Activated T-cell treated with anti-CD3 and anti-CD28 coated beads for 4 hours (primary cell): Measurements from ENCODE around the gene GRK7.
"Not testable (repeated sequence)": the region's sequence is repeated elsewhere in the genome, so short reads cannot be mapped to it uniquely, and the experiment has no call there.

Experiments
- DNase-seq: peaks from one replicate; pipeline ENCODE4 v3.0.0-alpha.2; 2020

The GRK7 gene

GRCh38 chr3:141762552-141762951, 656 bp upstream of the GRK7 start:
- DNase-seq = not testable (repeated sequence)

DNA sequence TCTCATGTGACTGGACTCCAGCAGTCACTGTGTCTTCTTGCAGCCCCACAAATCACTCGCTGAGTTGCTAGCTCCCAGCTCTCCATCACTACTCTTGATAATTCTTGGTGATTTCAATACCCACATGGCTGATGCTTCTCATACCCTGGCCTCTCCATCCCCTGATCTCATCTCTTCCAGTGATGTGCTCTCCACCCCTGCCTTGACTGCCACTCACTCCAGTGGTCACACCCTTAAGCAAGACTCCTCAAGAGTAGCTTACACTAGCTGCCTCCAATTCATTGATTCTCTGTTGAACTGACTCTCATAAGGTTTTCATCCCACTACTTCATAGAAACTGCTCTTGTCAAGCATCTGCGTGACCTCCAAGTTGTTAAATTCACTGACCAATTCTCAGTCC, 837 bp downstream of the GRK7 start:
- DNase-seq = no peak

DNA sequence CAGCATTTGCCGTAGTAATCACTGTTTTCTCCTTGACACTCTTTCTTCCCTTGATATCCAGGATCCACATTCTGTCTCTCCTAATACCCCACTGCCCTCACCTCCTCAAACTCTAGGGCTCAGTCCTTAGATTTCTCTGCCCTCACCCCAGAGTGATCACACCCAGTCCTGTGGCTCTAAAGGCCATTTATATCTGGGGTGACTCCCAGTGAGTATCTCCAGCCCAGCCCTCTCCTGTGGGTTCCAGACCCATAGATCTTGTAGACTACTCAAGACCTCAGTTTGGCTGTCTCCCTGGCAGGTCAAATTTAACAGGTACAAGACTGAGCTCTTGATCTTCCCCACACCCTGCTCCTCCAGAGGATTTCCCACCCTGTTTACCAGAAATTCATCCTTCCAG, 1.3 kb downstream of the GRK7 start:
- DNase-seq = no peak

DNA sequence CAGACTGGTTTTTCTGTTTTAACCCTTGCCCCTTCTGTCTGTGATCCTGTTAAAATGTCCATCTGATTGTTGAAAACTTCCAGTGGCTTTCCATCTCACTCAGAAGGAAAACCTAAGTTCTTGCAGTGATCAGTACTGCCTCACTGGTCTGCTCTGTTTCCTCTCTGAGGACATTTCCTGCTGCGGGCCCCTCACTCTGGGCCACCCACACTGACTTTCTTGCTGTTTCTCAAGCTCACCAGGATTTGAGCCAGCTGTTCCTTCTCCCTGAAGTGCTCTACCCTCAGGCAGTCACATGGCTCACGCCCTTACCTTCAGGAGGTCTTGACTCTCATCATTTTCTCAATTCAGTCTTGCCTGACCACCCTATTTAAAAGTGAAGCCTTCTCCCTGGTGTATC, 1.8 kb downstream of the GRK7 start:
- no peak for DNase-seq

- DNase-seq = no peak
Measured at GRCh38 chr3:141767066-141767465, 3.9 kb downstream of the GRK7 start.

DNA sequence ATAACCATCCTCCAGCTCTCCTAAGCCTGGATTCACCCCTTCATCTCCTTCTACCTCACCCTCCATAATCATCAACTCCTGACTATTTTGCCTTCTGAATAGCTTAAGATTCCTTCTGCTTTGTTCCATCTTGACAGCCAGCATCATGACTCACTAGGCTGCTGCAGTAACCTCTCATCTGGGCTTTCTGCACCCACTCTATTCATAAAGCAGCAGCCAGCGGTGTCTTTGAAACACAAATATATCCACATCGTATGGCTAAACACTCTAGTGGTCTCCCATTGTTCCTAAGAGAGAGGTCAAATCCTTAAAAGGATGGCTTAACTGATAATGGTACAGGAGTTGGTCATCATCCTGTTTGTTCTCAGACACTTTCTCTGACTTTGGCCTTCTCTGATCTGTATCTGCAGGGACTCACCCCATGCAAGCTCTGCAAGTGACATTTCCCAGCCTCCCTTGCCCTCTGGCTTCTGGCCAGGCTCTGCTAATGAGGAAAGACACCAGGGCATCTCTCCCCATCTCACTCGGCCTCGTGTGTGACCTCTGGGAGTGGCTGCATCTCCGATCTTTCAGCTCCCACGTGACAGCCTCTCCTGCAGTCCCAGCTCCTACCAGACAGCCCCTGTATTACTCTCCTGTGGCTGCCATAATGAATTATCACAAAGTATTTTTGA, 6.2 kb downstream of the GRK7 start:
- no peak for DNase-seq

DNA sequence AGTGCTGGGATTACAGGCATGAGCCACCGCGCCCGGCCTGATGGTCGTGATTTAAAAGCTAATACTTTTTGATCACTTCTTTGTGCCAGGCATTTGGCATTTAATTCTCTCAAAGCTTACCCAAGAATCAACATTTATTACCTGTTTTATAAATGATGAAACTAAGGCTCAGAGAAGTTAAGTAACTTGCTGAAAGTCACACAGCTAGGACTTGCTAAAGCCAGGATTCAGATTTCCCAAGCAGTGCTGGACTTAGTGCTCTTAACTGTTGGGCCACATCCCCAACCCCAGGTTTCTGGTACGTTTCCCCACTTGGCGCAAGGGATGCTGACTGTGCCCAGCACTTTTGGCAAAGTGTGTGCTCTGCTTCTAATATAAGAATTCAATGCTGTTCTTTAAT, 10.5 kb downstream of the GRK7 start:
- no peak for DNase-seq

GRCh38 chr3:141776376-141776775, 13.2 kb downstream of the GRK7 start:
- no peak for DNase-seq

GRCh38 chr3:141776885-141777284, 13.7 kb downstream of the GRK7 start:
- no peak for DNase-seq

DNA sequence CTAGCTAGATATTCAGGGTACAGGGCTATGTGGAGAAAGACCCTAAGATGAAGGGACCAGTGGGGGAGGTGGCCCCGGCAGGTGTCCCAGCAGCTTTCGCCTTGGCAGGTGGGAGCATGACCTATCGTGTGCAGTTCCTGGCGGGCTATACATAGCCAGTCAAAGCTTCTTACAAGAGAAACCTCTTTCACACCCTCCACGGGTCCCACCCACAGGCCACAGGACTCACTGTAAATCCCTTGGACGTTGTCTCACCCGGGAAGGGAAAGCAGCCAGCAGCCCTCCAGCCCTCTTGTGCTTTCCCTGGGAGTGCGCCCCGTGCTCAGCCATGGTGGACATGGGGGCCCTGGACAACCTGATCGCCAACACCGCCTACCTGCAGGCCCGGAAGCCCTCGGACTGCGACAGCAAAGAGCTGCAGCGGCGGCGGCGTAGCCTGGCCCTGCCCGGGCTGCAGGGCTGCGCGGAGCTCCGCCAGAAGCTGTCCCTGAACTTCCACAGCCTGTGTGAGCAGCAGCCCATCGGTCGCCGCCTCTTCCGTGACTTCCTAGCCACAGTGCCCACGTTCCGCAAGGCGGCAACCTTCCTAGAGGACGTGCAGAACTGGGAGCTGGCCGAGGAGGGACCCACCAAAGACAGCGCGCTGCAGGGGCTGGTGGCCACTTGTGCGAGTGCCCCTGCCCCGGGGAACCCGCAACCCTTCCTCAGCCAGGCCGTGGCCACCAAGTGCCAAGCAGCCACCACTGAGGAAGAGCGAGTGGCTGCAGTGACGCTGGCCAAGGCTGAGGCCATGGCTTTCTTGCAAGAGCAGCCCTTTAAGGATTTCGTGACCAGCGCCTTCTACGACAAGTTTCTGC, 15.0 kb downstream of the GRK7 start:
- no peak for DNase-seq

- no peak for DNase-seq
Measured at GRCh38 chr3:141779667-141780066, 16.5 kb downstream of the GRK7 start.

DNA sequence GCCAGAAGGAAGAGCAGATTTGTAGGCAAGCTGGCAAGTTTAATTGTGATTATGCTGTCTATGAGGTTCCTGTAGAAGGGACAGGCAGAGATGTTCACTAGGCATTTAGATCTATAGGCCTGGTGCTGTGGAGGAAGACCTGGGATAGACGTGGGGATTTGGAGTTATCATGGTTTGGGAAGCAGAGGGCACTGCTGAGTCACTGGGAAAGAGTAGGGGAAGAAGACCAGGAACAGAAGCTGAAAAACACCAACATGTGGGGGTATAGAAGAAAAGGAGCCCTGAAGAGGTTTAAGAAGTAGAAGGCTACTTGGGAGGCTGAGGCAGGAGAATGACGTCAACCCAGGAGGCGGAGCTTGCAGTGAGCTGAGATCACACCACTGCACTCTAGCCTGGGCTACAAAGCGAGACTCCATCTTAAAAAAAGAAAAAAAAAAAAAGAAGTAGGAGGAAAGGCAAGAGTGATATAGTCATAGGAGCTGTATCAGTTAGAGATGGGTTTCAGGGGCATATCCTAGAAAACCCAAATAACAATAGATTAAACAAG, 19.3 kb downstream of the GRK7 start:
- no peak for DNase-seq

DNA sequence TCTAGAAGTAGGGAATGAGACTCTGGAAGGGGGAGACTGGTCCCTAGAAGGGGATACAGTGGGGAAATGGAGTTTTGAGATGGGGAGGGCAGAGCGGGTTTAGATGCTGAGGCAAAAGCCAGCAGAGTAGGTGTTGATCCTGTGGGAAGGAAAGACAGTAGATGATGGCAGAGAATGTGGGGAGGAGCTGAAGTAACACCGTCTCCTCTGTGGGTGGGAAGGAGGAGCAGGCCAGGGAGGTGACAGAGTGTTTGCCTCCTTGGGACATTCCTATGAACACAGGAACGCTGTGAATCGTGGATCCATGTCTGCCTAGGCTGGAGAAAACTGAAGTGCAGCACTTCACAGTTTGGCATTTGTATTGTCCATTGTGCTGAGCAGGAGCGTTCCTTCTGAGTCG, 20.4 kb downstream of the GRK7 start:
- no peak for DNase-seq

DNA sequence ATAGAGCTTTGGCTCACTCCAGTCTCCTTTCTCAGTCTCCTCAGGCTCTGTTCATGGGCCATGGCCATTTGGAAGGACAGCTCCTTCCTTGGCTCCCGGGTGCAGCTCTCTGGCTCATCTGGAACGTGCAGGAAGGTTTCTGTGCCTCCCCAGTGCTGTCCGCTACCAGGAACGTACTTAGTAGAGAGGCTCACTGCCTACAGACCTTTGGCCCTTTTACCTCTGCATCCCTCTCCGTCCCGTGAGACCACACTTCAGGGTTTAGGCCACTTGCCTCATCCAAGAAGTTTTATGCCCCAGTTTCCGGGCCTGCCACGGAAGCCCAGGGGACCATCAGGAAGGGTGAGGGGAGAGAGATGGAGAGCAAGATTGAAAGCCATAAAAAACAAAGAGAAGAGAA, 20.9 kb downstream of the GRK7 start:
- no peak for DNase-seq

DNA sequence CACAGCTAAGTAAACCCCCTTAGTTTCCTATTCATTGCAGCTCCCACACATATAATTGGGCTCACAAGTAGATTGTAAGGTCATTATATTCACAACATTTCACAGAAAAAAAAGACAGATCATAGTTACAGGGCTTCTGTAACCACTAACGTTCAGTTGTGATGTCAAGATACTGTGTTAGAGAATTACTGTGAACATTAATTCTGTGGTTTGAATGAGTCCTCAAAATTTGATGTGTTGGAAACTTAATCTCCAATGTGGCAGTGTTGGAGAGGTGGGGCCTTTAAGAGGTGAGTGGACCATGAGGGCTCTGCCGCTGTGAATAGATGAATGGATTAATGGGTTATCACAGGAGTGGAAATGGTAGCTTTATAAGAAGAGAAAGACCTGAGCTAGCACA, 21.3 kb downstream of the GRK7 start:
- DNase-seq = no peak

DNA sequence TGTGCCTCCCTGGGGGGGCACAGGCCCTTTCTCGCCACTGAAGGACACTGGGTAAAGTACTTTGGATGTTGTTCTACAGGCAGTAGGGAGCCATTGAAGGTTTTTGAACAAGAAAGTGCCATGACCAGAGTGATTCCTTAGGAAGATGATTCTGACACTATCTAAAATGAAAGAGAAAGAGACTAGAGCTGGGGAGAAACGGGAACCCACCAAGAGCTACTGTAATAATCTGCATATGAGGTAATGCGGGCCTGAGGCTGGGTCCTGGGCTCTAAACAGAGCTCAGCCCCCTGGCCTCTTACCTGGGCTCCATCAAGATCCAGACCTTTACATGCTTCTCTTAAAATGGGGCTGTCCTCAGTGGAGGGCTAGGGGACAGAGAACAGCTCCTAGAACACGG, 24.9 kb downstream of the GRK7 start:
- no peak for DNase-seq

GRCh38 chr3:141788750-141789149, 25.5 kb downstream of the GRK7 start:
- DNase-seq = not testable (repeated sequence)

GRCh38 chr3:141789281-141789680, 26.1 kb downstream of the GRK7 start:
- DNase-seq = no peak

- no peak for DNase-seq
Measured at GRCh38 chr3:141790171-141790570, 27.0 kb downstream of the GRK7 start.

DNA sequence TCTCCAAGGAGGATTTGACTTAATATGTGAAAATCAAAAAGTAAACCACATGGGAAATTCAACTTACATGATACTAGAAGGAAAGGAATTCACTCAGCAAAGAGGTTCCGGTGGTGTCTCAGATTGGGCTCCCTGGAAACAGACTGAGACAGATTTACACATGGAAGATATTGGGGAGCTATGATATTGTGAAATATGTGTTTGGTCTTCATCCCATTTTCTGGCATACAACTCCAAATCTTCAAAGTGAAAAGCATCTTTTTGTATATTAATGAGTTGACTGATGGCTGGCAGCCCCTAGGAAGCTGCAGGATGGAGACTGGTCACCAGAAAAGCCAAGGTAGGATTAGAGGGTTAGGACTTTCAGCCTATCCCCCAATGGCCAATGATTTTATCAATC, 29.3 kb downstream of the GRK7 start:
- DNase-seq = no peak

DNA sequence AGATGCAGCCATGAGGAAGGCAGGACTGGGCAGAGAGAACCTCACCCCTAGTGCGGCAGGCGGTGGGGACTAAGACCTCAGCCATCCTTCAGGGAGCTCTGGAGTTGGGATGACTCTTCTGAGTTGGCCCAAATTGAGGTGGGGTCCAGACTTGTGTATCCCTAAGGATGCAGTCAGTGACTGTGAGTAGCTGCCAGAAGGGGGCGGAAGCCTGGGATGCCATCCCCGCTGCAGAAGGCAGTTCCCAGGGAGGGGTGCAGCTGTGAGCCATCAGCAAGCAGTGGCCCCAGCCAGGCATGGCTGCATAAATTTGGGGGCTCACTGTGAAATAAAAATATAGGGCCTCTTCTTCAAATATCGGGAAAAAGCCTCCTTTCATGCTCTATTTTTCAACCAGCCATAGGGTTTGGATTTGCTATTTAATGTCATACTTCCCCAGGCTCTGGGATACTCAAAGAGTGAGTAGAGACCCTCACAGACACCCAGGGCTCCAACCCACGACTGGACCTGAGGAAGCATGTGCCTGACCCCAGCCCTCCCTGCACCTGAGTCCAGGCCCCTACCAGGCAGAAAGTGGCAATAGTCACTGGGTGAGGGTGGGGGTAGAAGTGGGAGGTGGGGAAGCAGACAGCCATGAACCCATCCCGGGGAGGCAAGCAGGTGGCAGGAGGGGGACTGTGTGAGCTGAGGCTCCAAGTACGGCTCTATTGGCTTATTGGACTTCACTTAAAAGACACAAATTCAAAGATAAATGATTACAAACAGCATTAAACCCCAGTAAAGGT, 30.5 kb downstream of the GRK7 start:
- no peak for DNase-seq

DNA sequence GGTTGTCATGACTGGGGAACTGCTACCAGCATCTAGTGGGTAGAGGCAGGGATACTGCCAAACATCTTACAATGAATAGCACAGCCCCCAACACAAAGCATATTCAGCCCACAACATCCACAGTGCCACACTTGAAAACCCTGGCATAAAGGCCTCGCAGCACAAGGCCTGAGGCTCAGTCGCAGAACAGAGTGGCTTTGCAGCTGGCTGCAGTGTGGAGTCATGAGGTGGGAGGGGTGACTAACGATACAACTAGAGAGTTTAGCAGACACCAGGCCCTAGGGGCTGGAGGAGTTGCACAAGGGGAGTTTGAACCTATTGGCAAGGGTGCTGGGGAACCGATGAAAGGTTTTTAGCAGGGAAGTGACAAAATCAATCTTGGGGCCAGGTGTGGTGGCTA, 32.1 kb downstream of the GRK7 start:
- no peak for DNase-seq

DNA sequence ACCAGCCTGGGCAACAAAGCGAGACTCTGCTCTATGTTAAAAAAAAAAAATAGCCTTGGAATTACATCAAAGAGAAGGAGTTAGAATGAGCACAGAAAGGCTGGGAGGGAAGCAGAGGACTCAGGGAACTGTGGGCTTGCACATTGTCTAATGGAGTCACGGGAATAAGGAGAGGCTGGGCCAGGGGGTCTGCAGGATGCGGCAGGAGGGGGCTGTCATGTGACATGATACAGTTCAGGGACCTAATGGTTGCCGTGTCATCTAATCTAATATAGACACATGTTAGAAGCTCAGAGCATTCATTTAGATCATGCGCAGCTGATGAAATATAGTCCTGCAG, 32.5 kb downstream of the GRK7 start:
- no peak for DNase-seq
